GM12878 (cell line): Measurements from ENCODE around the gene RNF130. TPM values are rescaled to one million over a fixed set of nuclear protein-coding genes. Genes with fewer than 3 reads are reported as not detected.

Experiments used
- ATAC-seq: fragments of 200-7000 bp; cut with Tn5 transposase; 3 replicates; pipeline ENCODE4 v1.9.1; 2020; ENCODE audit warnings: mild to moderate bottlenecking, moderate library complexity
- BruUV-seq: library from RNA; stranded (reverse); fragments of 400-500 nt; replicated peaks from 2 replicates; lab custom pipeline; 2021; lab: Mats Ljungman, UMichigan
- CTCF ChIA-PET: fragments of 300-600 bp; sonication (Branson Sonifier 250); formaldehyde crosslinking; extraction: SDS; loops from one replicate; lab custom pipeline; 2021; ENCODE audit warnings: inconsistent platforms; lab: Yijun Ruan, JAX
- POLR2A ChIA-PET: fragments of 350-600 bp; formaldehyde crosslinking; extraction: SDS; loops from one replicate; lab custom pipeline; 2021; ENCODE audit warnings: inconsistent platforms; lab: Charles Lee
- RAD21 ChIA-PET: fragments of 300-600 bp; sonication (Branson Sonifier 250); formaldehyde crosslinking; loops from one replicate; lab custom pipeline; 2023; ENCODE audit warnings: antibody characterized with exemption; ENCODE audit not compliant: unreplicated experiment; lab: Charles Lee
- SMC1A ChIA-PET: fragments of 300-600 bp; sonication (Branson Sonifier 250); formaldehyde crosslinking; loops from one replicate; lab custom pipeline; 2023; ENCODE audit not compliant: unreplicated experiment, uncharacterized antibody; lab: Charles Lee
- DNase-seq: peaks from one replicate; pipeline ENCODE4 v3.0.0-alpha.2; 2011; ENCODE audit warnings: low read depth, low spot score
- FAIRE-seq: peaks from 3 replicates; lab custom pipeline; 2011; peaks lifted over from hg19 to GRCh38; lab: Jason Lieb, UNC
- H2AFZ ChIP-seq: 2 replicates; pipeline ENCODE4 v1.6.0; 2011; ENCODE audit warnings: low read depth, low read length, control low read depth; ENCODE audit not compliant: control insufficient read depth
- H3K27ac ChIP-seq: 2 replicates; pipeline ENCODE4 v1.5.1; 2011; ENCODE audit warnings: control low read depth; ENCODE audit not compliant: control insufficient read depth, insufficient read depth
- H3K27me3 ChIP-seq, 2 experiments: replicated peaks in 1 of 2; 2 replicates each; pipeline versions ENCODE4 v1.6.0 to v1.6.1; 2011; ENCODE audit warnings: low read length in 1 of 2; ENCODE audit not compliant: control insufficient read depth in 2 of 2, insufficient read depth in 2 of 2
- H3K36me3 ChIP-seq, 2 experiments: 2 replicates each; pipeline ENCODE4 v1.5.1; 2011; ENCODE audit warnings: low read length in 1 of 2; ENCODE audit not compliant: control insufficient read depth in 2 of 2, insufficient read depth in 2 of 2
- H3K4me1 ChIP-seq: 2 replicates; pipeline ENCODE4 v1.6.1; 2011; ENCODE audit warnings: mild to moderate bottlenecking, low read length, moderate library complexity, mixed read lengths; ENCODE audit not compliant: control insufficient read depth, insufficient read depth
- H3K4me2 ChIP-seq: 2 replicates; pipeline ENCODE4 v1.6.0; 2011; ENCODE audit warnings: control low read depth; ENCODE audit not compliant: control insufficient read depth, insufficient read depth
- H3K4me3 ChIP-seq: fragments of 200-600 bp; sonication (generic); 2 replicates; pipeline ENCODE4 v1.5.1; 2016
- H3K79me2 ChIP-seq: 2 replicates; pipeline ENCODE4 v1.6.0; 2011; ENCODE audit warnings: low read length; ENCODE audit not compliant: control insufficient read depth, insufficient read depth
- H3K9ac ChIP-seq: 2 replicates; pipeline ENCODE4 v1.8.0; 2011; ENCODE audit warnings: low read length, control low read depth, mixed read lengths; ENCODE audit not compliant: control insufficient read depth, insufficient read depth
- H3K9me3 ChIP-seq: replicated peaks from 3 replicates; pipeline ENCODE4 v1.5.1; 2011; ENCODE audit warnings: mild to moderate bottlenecking, low read length; ENCODE audit not compliant: control insufficient read depth, insufficient read depth
- H4K20me1 ChIP-seq: 2 replicates; pipeline ENCODE4 v1.6.0; 2011; ENCODE audit not compliant: control insufficient read depth, insufficient read depth
- BCLAF1 ChIP-seq: fragments of 450-650 bp; IDR thresholded peaks from 2 replicates; pipeline ENCODE4 v1.6.1; 2017; ENCODE audit warnings: antibody characterized with exemption, mild to moderate bottlenecking, moderate library complexity
- CHD4 ChIP-seq: fragments of 200-600 bp; sonication (generic); IDR thresholded peaks from 2 replicates; pipeline ENCODE4 v1.6.1; 2016; ENCODE audit warnings: mild to moderate bottlenecking
- EGR1 ChIP-seq, 2 experiments: IDR thresholded peaks; 1 replicate in 1 of 2; 2 replicates in 1 of 2; pipeline ENCODE4 v1.6.1; 2011 to 2012; ENCODE audit warnings: low read depth in 2 of 2, low read length in 2 of 2, borderline replicate concordance in 1 of 2, mild to moderate bottlenecking in 1 of 2, moderate library complexity in 1 of 2
- EZH2 ChIP-seq: IDR thresholded peaks from 2 replicates; pipeline ENCODE4 v1.6.1; 2012; ENCODE audit warnings: low read depth, mild to moderate bottlenecking, control low read depth, inconsistent platforms, low read length, borderline replicate concordance; ENCODE audit not compliant: control insufficient read depth
- HCFC1 ChIP-seq: fragments of 150-350 bp; IDR thresholded peaks from 2 replicates; pipeline ENCODE4 v1.6.1; 2014; ENCODE audit warnings: low read length
- KAT2A ChIP-seq: conservative IDR thresholded peaks from 2 replicates; pipeline ENCODE4 v1.6.1; 2011; ENCODE audit warnings: low read depth, low read length; ENCODE audit not compliant: control insufficient read depth
- NR2C1 ChIP-seq: fragments of 450-650 bp; IDR thresholded peaks from 2 replicates; pipeline ENCODE4 v1.6.1; 2017; ENCODE audit warnings: antibody characterized with exemption, mild to moderate bottlenecking, moderate library complexity
- PAX5 ChIP-seq: IDR thresholded peaks from 2 replicates; pipeline ENCODE4 v1.6.1; 2011; ENCODE audit warnings: low read depth, low read length, borderline replicate concordance
- ZBTB40 ChIP-seq: fragments of 450-650 bp; IDR thresholded peaks from 2 replicates; pipeline ENCODE4 v1.6.1; 2016; ENCODE audit warnings: mild to moderate bottlenecking, moderate library complexity, borderline replicate concordance
- ZNF274 ChIP-seq: IDR thresholded peaks from one replicate; pipeline ENCODE4 v1.8.0; 2011; ENCODE audit not compliant: insufficient read length, insufficient read depth
- WGBS: methylation state at CpG from one replicate; pipeline ENCODE4 v1.1.6; 2016; ENCODE audit warnings: low lambda C conversion rate; ENCODE audit not compliant: insufficient replicate concordance, insufficient coverage; ENCODE audit errors: missing lambda C conversion rate; 5-methylcytosine and 5-hydroxymethylcytosine counted together
- in situ Hi-C: fragments of 300-500 bp; cut with MboI; formaldehyde crosslinking; loops from 9 replicates; pipeline ENCODE4 v1.14.3; 2018; ENCODE audit warnings: mixed read lengths
- intact Hi-C: fragments of 100-400 bp; cut with micrococcal nuclease; formaldehyde crosslinking; loops from one replicate; pipeline ENCODE4 v1.14.2; 2022; ENCODE audit not compliant: unreplicated experiment
- polyA plus RNA-seq, 11 experiments: library from polyadenylated mRNA; depleted of rRNA in 4 of 11; unstranded in 6 of 11; stranded (reverse) in 5 of 11; fragments of >200 nt; fragmentation: Nextera tagmentation in 4 of 11; fragmentation: Illumina TruSeq in 1 of 11; extraction: Ambion mirVana in 4 of 11; extraction: Trizol in 1 of 11; gene quantifications; 1 replicate in 1 of 11; 2 replicates in 10 of 11; pipeline versions ENCODE4 v1.2.1 to v1.2.3, GENCODE V29; 2011 to 2016; ENCODE audit warnings: inconsistent platforms in 2 of 11, missing spikeins in 2 of 11, low read depth in 1 of 11
- total RNA-seq, 4 experiments: library from RNA; depleted of rRNA in 3 of 4; stranded (reverse); fragments of >200 nt in 3 of 4; fragmentation: Illumina TruSeq in 1 of 4; extraction: Trizol in 1 of 4; gene quantifications; 2 replicates each; pipeline versions ENCODE4 v1.2.1 to v1.2.3, GENCODE V29; 2013 to 2021
- TF ChIP-seq, protein P1 (sequence below): IDR thresholded peaks from 2 replicates; pipeline ENCODE4 v1.6.1; 2012; ENCODE audit warnings: low read depth, low read length, improper control_type of control experiment
- TF ChIP-seq, protein P2 (sequence below): IDR thresholded peaks from 2 replicates; pipeline ENCODE4 v1.6.1; 2012; ENCODE audit warnings: low read depth, low read length, improper control_type of control experiment

Gene RNF130
- total and polyA plus RNA-seq, 10 of the 15 experiments (the other 5 are each of a cell fraction or from before 2014, with no cell fraction given) = 0.04 to 0.36 (median 0.11) TPM; not detected in 1

- no peak for TF ChIP-seq ZBTB40
- no peak for TF ChIP-seq ZNF274
- TF ChIP-seq KAT2A = no peak
- no peak for TF ChIP-seq CHD4
- no peak for TF ChIP-seq HCFC1
- TF ChIP-seq NR2C1 = no peak
Measured at GRCh38 chr5:180072256-180072548, 643 bp upstream of the RNF130 start (continued).

GRCh38 chr5:180070756-180071530 is 616 bp downstream of the RNF130 start:
- Histone ChIP-seq H2AFZ (peak overlapping the region; percentile 31), H3K27ac (no peak overlapping the region), H3K27me3 (peaks cover 4 to 7% of the 10 kb centered on the region in 2 experiments; a peak in 3 of 4 replicates), H3K36me3 (no peaks in the 10 kb centered on the region), H3K9ac (0 out of 2 replicates have a peak overlapping the region, but pooled peaks have one; percentile 2)
- BruUV-seq = no TSS peak
- RAD21 ChIA-PET = no interaction called here
- in situ Hi-C loops = no loop called here
- TF ChIP-seq PAX5 (no peak), EZH2 (0 out of 2 replicates have a peak, but pooled peaks have one; percentile 35), BCLAF1 (no peak), EGR1 (IDR thresholded peaks at IDR 0.05; ENCODE audit: borderline replicate concordance in 1 of 2, low read depth in 2 of 2, low read length in 2 of 2) (no peak)
- TF ChIP-seq, protein P1, sequence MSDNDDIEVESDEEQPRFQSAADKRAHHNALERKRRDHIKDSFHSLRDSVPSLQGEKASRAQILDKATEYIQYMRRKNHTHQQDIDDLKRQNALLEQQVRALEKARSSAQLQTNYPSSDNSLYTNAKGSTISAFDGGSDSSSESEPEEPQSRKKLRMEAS = no peak
- TF ChIP-seq, protein P2, sequence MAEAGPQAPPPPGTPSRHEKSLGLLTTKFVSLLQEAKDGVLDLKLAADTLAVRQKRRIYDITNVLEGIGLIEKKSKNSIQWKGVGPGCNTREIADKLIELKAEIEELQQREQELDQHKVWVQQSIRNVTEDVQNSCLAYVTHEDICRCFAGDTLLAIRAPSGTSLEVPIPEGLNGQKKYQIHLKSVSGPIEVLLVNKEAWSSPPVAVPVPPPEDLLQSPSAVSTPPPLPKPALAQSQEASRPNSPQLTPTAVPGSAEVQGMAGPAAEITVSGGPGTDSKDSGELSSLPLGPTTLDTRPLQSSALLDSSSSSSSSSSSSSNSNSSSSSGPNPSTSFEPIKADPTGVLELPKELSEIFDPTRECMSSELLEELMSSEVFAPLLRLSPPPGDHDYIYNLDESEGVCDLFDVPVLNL = no peak
- TF ChIP-seq, all 136 proteins: peak for 1
- CTCF ChIA-PET = no interaction called here
- ATAC-seq (peak; percentile 40), DNase-seq (no peak), FAIRE-seq (no peak)
- H3K79me2 ChIP-seq = no peaks in the 10 kb centered on the region; the same call in 1 of the 2 replicates
- H3K4me3 ChIP-seq = peak overlapping the region; percentile 43; the same call in 1 of the 2 replicates
- peak overlapping the region; percentile 39; the same call in 1 of the 2 replicates for H3K4me2 ChIP-seq
- intact Hi-C loops = no loop called here
- POLR2A ChIA-PET = no interaction called here
- no peaks in the 10 kb centered on the region for H4K20me1 ChIP-seq
- peaks cover 4% of the 10 kb centered on the region; the same call in 2 of the 3 replicates for H3K9me3 ChIP-seq
- SMC1A ChIA-PET = no interaction called here
- 13% methylated on average over 46 of the region's 48 CpGs for WGBS
- H3K4me1 ChIP-seq = no peaks in the 10 kb centered on the region
